GM23338 (cell line): ENCODE measurements around the gene TTYH1. TPM values are rescaled to one million over a fixed set of nuclear protein-coding genes. Genes with fewer than 3 reads are reported as not detected.
A peak's percentile ranks its signal among the peaks of the same experiment; 100 is the strongest.

Experiments used
- ATAC-seq: fragments of 200-7000 bp; cut with Tn5 transposase; 3 replicates; pipeline ENCODE4 v1.9.1; 2020
- DNase-seq: peaks from one replicate; pipeline ENCODE4 v3.0.0-alpha.2; 2015; ENCODE audit warnings: low spot score
- H2AFZ ChIP-seq: fragments of 200-600 bp; sonication (generic); 2 replicates; pipeline ENCODE4 v1.8.0; 2016; ENCODE audit warnings: antibody characterized with exemption, mild to moderate bottlenecking, moderate library complexity
- H3F3A ChIP-seq: fragments of 200-600 bp; sonication (generic); replicated peaks from 2 replicates; pipeline ENCODE4 v1.8.0; 2017; ENCODE audit warnings: antibody characterized with exemption, mixed run types, low read depth
- H3K27ac ChIP-seq: fragments of 200-600 bp; sonication (generic); 2 replicates; pipeline ENCODE4 v1.6.1; 2016; ENCODE audit warnings: low read depth
- H3K27me3 ChIP-seq: fragments of 200-600 bp; sonication (generic); 2 replicates; pipeline ENCODE4 v1.8.0; 2016; ENCODE audit warnings: mild to moderate bottlenecking, mixed run types, moderate library complexity; ENCODE audit not compliant: insufficient read depth
- H3K36me3 ChIP-seq: fragments of 200-600 bp; sonication (generic); 2 replicates; pipeline ENCODE4 v1.8.0; 2016; ENCODE audit warnings: mild to moderate bottlenecking; ENCODE audit not compliant: insufficient read depth
- H3K4me1 ChIP-seq: fragments of 200-600 bp; sonication (generic); 2 replicates; pipeline ENCODE4 v1.8.0; 2016; ENCODE audit warnings: mild to moderate bottlenecking, moderate library complexity; ENCODE audit not compliant: insufficient read depth
- H3K4me2 ChIP-seq: fragments of 200-600 bp; sonication (generic); 2 replicates; pipeline ENCODE4 v1.7.1; 2017; ENCODE audit warnings: mixed run types
- H3K4me3 ChIP-seq: fragments of 200-600 bp; sonication (generic); 2 replicates; pipeline ENCODE4 v1.6.1; 2016; ENCODE audit warnings: mixed run types
- H3K79me2 ChIP-seq: fragments of 200-600 bp; sonication (generic); replicated peaks from 2 replicates; pipeline ENCODE4 v1.8.0; 2017; ENCODE audit warnings: mild to moderate bottlenecking; ENCODE audit not compliant: insufficient read depth
- H3K9me2 ChIP-seq: fragments of 200-600 bp; sonication (generic); 2 replicates; pipeline ENCODE4 v1.8.0; 2017; ENCODE audit not compliant: insufficient read depth
- H4K20me1 ChIP-seq: fragments of 200-600 bp; sonication (generic); replicated peaks from 2 replicates; pipeline ENCODE4 v1.8.0; 2017; ENCODE audit warnings: mild to moderate bottlenecking; ENCODE audit not compliant: insufficient read depth
- H3K27ac Mint-ChIP-seq: 2 replicates; pipeline ENCODE4 v1.8.0; 2020; ENCODE audit warnings: inconsistent platforms, mild to moderate bottlenecking, moderate library complexity, mixed read lengths
- H3K27me3 Mint-ChIP-seq: 3 replicates; pipeline ENCODE4 v1.8.0; 2022; ENCODE audit warnings: low read depth, mild to moderate bottlenecking, moderate library complexity, mixed read lengths, inconsistent platforms; ENCODE audit not compliant: insufficient read depth, poor library complexity
- H3K36me3 Mint-ChIP-seq: 3 replicates; pipeline ENCODE4 v1.8.0; 2021; ENCODE audit warnings: low read depth, mild to moderate bottlenecking, inconsistent platforms, moderate library complexity, mixed read lengths
- H3K4me1 Mint-ChIP-seq: 3 replicates; pipeline ENCODE4 v1.8.0; 2020; ENCODE audit warnings: mild to moderate bottlenecking, inconsistent platforms, mixed read lengths
- H3K4me3 Mint-ChIP-seq: 3 replicates; pipeline ENCODE4 v1.8.0; 2021; ENCODE audit warnings: moderate library complexity, mild to moderate bottlenecking, inconsistent platforms, mixed read lengths
- H3K9me3 Mint-ChIP-seq: 3 replicates; pipeline ENCODE4 v1.8.0; 2020; ENCODE audit warnings: moderate library complexity, mild to moderate bottlenecking, inconsistent platforms, mixed read lengths
- CREB1 ChIP-seq: fragments of 250-450 bp; sonication (Bioruptor Pico); IDR thresholded peaks from 2 replicates; pipeline ENCODE4 v1.5.0; 2020; ENCODE audit warnings: low read depth, mild to moderate bottlenecking, moderate library complexity
- EZH2 ChIP-seq: fragments of 200-600 bp; sonication (generic); IDR thresholded peaks from one replicate; pipeline ENCODE4 v1.8.0; 2017; ENCODE audit warnings: antibody characterized with exemption, mild to moderate bottlenecking, low read depth; ENCODE audit not compliant: unreplicated experiment
- EZH2phosphoT487 ChIP-seq: fragments of 200-600 bp; sonication (generic); IDR thresholded peaks from one replicate; pipeline ENCODE4 v1.8.1; 2018; ENCODE audit warnings: antibody characterized with exemption; ENCODE audit not compliant: unreplicated experiment
- JUNB ChIP-seq: IDR thresholded peaks from one replicate; pipeline ENCODE4 v1.6.1; 2016; ENCODE audit warnings: antibody characterized with exemption; ENCODE audit not compliant: unreplicated experiment
- NANOG ChIP-seq: IDR thresholded peaks from 2 replicates; pipeline ENCODE4 v1.6.1; 2016; ENCODE audit warnings: antibody characterized with exemption, borderline replicate concordance
- POLR2AphosphoS5 ChIP-seq: IDR thresholded peaks from 2 replicates; pipeline ENCODE4 v1.6.1; 2016; ENCODE audit warnings: antibody characterized with exemption, low read depth
- STAT1 ChIP-seq: IDR thresholded peaks from one replicate; pipeline ENCODE4 v1.6.1; 2016; ENCODE audit warnings: antibody characterized with exemption; ENCODE audit not compliant: unreplicated experiment
- ZNF114 ChIP-seq: fragments of 250-450 bp; sonication (Bioruptor Pico); IDR thresholded peaks from 2 replicates; pipeline ENCODE4 v1.5.0; 2020; ENCODE audit warnings: mild to moderate bottlenecking, moderate library complexity
- ZNF331 ChIP-seq: fragments of 250-450 bp; sonication (Bioruptor Pico); IDR thresholded peaks from 2 replicates; pipeline ENCODE4 v1.5.0; 2020; ENCODE audit warnings: low read depth, mild to moderate bottlenecking, moderate library complexity
- polyA plus RNA-seq: library from polyadenylated mRNA; unstranded; fragments of >200 nt; fragmentation: Nextera tagmentation; extraction: Ambion mirVana; gene quantifications from 2 replicates; pipeline ENCODE4 v1.2.1, GENCODE V29; 2016
- total RNA-seq: library from RNA; depleted of rRNA; stranded (reverse); fragments of >200 nt; shearing (Covaris generic); gene quantifications from 2 replicates; pipeline ENCODE4 v1.2.3, GENCODE V29; 2014
- TF ChIP-seq, protein P1 (sequence below): IDR thresholded peaks from one replicate; pipeline ENCODE4 v1.6.1; 2018; ENCODE audit warnings: antibody characterized with exemption; ENCODE audit not compliant: unreplicated experiment
- TF ChIP-seq, protein P2 (sequence below), 2 experiments: fragments of 200-600 bp in 1 of 2; sonication (generic) in 1 of 2; conservative IDR thresholded peaks; 2 replicates each; pipeline versions ENCODE4 v1.5.1 to v1.6.1; 2016 to 2017; ENCODE audit warnings: antibody characterized with exemption in 2 of 2, low read depth in 2 of 2, mild to moderate bottlenecking in 2 of 2, moderate library complexity in 1 of 2
- TF ChIP-seq, protein P3 (sequence below): IDR thresholded peaks from 2 replicates; pipeline ENCODE4 v1.6.1; 2016; ENCODE audit warnings: antibody characterized with exemption
- TF ChIP-seq, protein P4 (sequence below): fragments of 250-450 bp; sonication (Bioruptor Pico); IDR thresholded peaks from 2 replicates; pipeline ENCODE4 v1.5.0; 2020; ENCODE audit warnings: mild to moderate bottlenecking, moderate library complexity

TTYH1 gene
- total and polyA plus RNA-seq, 2 experiments from 2014 or later, result 18.2 to 40.8 TPM

DNA sequence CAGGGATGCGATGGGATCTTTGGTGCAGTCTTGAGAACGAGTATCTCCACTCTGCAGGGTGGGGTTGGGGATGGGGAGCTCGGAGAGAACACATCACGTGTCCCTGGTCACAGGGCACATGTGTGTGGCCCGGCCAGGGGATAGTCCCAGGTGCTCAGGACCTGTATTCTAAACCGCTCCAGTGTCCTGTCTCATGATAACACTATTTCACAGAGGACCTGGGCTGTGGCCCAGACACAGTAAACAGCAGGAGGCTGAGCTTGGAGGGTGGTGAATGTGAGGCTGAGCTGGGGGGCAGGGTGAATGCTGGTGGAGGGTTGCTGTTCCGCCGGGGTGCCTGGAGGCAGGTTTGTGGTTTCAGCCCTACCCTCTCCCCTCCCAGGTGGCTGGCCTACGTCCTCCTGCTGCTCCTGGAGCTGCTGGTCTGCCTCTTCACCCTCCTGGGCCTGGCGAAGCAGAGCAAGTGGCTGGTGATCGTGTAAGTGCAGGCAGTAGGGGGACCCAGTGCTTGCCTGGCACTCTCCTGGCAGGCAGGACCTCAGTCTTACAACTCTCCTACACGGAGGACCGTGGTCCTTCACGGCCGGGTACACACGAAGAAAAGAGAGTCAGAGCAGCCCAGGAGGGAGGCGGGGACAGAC is 11.1 kb downstream of the TTYH1 start:
- TF ChIP-seq, protein P1, sequence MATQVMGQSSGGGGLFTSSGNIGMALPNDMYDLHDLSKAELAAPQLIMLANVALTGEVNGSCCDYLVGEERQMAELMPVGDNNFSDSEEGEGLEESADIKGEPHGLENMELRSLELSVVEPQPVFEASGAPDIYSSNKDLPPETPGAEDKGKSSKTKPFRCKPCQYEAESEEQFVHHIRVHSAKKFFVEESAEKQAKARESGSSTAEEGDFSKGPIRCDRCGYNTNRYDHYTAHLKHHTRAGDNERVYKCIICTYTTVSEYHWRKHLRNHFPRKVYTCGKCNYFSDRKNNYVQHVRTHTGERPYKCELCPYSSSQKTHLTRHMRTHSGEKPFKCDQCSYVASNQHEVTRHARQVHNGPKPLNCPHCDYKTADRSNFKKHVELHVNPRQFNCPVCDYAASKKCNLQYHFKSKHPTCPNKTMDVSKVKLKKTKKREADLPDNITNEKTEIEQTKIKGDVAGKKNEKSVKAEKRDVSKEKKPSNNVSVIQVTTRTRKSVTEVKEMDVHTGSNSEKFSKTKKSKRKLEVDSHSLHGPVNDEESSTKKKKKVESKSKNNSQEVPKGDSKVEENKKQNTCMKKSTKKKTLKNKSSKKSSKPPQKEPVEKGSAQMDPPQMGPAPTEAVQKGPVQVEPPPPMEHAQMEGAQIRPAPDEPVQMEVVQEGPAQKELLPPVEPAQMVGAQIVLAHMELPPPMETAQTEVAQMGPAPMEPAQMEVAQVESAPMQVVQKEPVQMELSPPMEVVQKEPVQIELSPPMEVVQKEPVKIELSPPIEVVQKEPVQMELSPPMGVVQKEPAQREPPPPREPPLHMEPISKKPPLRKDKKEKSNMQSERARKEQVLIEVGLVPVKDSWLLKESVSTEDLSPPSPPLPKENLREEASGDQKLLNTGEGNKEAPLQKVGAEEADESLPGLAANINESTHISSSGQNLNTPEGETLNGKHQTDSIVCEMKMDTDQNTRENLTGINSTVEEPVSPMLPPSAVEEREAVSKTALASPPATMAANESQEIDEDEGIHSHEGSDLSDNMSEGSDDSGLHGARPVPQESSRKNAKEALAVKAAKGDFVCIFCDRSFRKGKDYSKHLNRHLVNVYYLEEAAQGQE, result no peak
- TF ChIP-seq CREB1 (CRISPR knock-in tag) (no peak), STAT1 (no peak), POLR2AphosphoS5 (no peak), ZNF114 (no peak), ZNF331 (CRISPR knock-in tag) (no peak), JUNB (no peak), EZH2 (no peak), EZH2phosphoT487 (no peak), NANOG (no peak)
- TF ChIP-seq, protein P2, sequence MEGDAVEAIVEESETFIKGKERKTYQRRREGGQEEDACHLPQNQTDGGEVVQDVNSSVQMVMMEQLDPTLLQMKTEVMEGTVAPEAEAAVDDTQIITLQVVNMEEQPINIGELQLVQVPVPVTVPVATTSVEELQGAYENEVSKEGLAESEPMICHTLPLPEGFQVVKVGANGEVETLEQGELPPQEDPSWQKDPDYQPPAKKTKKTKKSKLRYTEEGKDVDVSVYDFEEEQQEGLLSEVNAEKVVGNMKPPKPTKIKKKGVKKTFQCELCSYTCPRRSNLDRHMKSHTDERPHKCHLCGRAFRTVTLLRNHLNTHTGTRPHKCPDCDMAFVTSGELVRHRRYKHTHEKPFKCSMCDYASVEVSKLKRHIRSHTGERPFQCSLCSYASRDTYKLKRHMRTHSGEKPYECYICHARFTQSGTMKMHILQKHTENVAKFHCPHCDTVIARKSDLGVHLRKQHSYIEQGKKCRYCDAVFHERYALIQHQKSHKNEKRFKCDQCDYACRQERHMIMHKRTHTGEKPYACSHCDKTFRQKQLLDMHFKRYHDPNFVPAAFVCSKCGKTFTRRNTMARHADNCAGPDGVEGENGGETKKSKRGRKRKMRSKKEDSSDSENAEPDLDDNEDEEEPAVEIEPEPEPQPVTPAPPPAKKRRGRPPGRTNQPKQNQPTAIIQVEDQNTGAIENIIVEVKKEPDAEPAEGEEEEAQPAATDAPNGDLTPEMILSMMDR (conservative IDR thresholded peaks at IDR 0.05; ENCODE audit: low read depth in 2 of 2), result no peak
- TF ChIP-seq, protein P3, sequence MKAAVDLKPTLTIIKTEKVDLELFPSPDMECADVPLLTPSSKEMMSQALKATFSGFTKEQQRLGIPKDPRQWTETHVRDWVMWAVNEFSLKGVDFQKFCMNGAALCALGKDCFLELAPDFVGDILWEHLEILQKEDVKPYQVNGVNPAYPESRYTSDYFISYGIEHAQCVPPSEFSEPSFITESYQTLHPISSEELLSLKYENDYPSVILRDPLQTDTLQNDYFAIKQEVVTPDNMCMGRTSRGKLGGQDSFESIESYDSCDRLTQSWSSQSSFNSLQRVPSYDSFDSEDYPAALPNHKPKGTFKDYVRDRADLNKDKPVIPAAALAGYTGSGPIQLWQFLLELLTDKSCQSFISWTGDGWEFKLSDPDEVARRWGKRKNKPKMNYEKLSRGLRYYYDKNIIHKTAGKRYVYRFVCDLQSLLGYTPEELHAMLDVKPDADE, result no peak
- TF ChIP-seq, protein P4, sequence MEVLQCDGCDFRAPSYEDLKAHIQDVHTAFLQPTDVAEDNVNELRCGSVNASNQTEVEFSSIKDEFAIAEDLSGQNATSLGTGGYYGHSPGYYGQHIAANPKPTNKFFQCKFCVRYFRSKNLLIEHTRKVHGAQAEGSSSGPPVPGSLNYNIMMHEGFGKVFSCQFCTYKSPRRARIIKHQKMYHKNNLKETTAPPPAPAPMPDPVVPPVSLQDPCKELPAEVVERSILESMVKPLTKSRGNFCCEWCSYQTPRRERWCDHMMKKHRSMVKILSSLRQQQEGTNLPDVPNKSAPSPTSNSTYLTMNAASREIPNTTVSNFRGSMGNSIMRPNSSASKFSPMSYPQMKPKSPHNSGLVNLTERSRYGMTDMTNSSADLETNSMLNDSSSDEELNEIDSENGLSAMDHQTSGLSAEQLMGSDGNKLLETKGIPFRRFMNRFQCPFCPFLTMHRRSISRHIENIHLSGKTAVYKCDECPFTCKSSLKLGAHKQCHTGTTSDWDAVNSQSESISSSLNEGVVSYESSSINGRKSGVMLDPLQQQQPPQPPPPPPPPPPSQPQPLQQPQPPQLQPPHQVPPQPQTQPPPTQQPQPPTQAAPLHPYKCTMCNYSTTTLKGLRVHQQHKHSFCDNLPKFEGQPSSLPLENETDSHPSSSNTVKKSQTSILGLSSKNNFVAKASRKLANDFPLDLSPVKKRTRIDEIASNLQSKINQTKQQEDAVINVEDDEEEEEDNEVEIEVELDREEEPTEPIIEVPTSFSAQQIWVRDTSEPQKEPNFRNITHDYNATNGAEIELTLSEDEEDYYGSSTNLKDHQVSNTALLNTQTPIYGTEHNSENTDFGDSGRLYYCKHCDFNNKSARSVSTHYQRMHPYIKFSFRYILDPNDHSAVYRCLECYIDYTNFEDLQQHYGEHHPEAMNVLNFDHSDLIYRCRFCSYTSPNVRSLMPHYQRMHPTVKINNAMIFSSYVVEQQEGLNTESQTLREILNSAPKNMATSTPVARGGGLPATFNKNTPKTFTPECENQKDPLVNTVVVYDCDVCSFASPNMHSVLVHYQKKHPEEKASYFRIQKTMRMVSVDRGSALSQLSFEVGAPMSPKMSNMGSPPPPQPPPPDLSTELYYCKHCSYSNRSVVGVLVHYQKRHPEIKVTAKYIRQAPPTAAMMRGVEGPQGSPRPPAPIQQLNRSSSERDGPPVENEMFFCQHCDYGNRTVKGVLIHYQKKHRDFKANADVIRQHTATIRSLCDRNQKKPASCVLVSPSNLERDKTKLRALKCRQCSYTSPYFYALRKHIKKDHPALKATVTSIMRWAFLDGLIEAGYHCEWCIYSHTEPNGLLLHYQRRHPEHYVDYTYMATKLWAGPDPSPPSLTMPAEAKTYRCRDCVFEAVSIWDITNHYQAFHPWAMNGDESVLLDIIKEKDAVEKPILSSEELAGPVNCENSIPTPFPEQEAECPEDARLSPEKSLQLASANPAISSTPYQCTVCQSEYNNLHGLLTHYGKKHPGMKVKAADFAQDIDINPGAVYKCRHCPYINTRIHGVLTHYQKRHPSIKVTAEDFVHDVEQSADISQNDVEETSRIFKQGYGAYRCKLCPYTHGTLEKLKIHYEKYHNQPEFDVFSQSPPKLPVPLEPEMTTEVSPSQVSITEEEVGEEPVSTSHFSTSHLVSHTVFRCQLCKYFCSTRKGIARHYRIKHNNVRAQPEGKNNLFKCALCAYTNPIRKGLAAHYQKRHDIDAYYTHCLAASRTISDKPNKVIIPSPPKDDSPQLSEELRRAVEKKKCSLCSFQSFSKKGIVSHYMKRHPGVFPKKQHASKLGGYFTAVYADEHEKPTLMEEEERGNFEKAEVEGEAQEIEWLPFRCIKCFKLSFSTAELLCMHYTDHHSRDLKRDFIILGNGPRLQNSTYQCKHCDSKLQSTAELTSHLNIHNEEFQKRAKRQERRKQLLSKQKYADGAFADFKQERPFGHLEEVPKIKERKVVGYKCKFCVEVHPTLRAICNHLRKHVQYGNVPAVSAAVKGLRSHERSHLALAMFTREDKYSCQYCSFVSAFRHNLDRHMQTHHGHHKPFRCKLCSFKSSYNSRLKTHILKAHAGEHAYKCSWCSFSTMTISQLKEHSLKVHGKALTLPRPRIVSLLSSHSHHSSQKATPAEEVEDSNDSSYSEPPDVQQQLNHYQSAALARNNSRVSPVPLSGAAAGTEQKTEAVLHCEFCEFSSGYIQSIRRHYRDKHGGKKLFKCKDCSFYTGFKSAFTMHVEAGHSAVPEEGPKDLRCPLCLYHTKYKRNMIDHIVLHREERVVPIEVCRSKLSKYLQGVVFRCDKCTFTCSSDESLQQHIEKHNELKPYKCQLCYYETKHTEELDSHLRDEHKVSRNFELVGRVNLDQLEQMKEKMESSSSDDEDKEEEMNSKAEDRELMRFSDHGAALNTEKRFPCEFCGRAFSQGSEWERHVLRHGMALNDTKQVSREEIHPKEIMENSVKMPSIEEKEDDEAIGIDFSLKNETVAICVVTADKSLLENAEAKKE (CRISPR knock-in tag), result no peak
- Histone ChIP-seq H3K79me2 (0 out of 2 replicates have a peak, but pooled peaks cover 3% of the 10 kb centered on the region), H3K36me3 (no peaks in the 10 kb centered on the region), H3F3A (0 out of 2 replicates have a peak, but pooled peaks cover 6% of the 10 kb centered on the region), H4K20me1 (no peaks in the 10 kb centered on the region; the same call in 1 of the 2 replicates), H3K27me3 (no peaks in the 10 kb centered on the region), H2AFZ (no peak overlapping the region), H3K4me1 (peaks cover 11% of the 10 kb centered on the region), H3K4me3 (no peak overlapping the region), H3K27ac (no peak overlapping the region), H3K9me2 (no peaks in the 10 kb centered on the region), H3K4me2 (no peak overlapping the region)
- Mint-ChIP-seq H3K27ac (peak overlapping the region; percentile 23; the same call in 1 of the 2 replicates), H3K4me1 (peaks cover 27% of the 10 kb centered on the region), H3K27me3 (peaks cover 19% of the 10 kb centered on the region), H3K36me3 (peaks cover 50% of the 10 kb centered on the region), H3K4me3 (no peak overlapping the region), H3K9me3 (no peaks in the 10 kb centered on the region; the same call in 2 of the 3 replicates)
- no peak for ATAC-seq
- DNase-seq, result no peak
